Fibroblast of lung (primary cell): Measurements from ENCODE around the gene CLINT1. TPM values are rescaled to one million over a fixed set of nuclear protein-coding genes. Genes with fewer than 3 reads are reported as not detected.

Experiments
- DNase-seq, 2 donors: peaks; one replicate each; pipeline versions ENCODE4 v3.0.0 to v3.0.0-alpha.2; 2010; ENCODE audit warnings: low read depth in 2 of 2
- H2AFZ ChIP-seq: 2 replicates; pipeline ENCODE4 v1.5.1; 2012; ENCODE audit warnings: low read length, control low read depth, inconsistent platforms
- H3K27ac ChIP-seq: 2 replicates; pipeline ENCODE4 v1.5.1; 2011; ENCODE audit warnings: low read length, control low read depth; ENCODE audit not compliant: insufficient read depth
- H3K27me3 ChIP-seq: 2 replicates; pipeline ENCODE4 v1.5.1; 2011; ENCODE audit warnings: mild to moderate bottlenecking, low read length; ENCODE audit not compliant: control insufficient read depth, insufficient read depth
- H3K36me3 ChIP-seq: 2 replicates; pipeline ENCODE4 v1.5.1; 2011; ENCODE audit warnings: low read length; ENCODE audit not compliant: control insufficient read depth, insufficient read depth
- H3K4me1 ChIP-seq: 2 replicates; pipeline ENCODE4 v1.5.1; 2011; ENCODE audit warnings: low read length; ENCODE audit not compliant: control insufficient read depth, insufficient read depth; ENCODE audit errors: extremely low read depth
- H3K4me2 ChIP-seq: 2 replicates; pipeline ENCODE4 v1.5.1; 2011; ENCODE audit warnings: low read length, control low read depth; ENCODE audit not compliant: insufficient read depth; ENCODE audit errors: extremely low read depth
- H3K4me3 ChIP-seq, 4 experiments: fragments of 200-600 bp in 1 of 4; sonication (generic) in 1 of 4; replicated peaks in 1 of 4; 2 replicates each; pipeline ENCODE4 v1.5.1; 2011 to 2016; ENCODE audit warnings: low read length in 4 of 4, low read depth in 3 of 4, mild to moderate bottlenecking in 3 of 4, control low read depth in 2 of 4, inconsistent platforms in 1 of 4, mixed read lengths in 1 of 4; ENCODE audit not compliant: insufficient read depth in 1 of 4; ENCODE audit errors: control extremely low read depth in 1 of 4
- H3K79me2 ChIP-seq: 2 replicates; pipeline ENCODE4 v1.5.1; 2012; ENCODE audit warnings: mild to moderate bottlenecking, low read length, inconsistent platforms; ENCODE audit not compliant: control insufficient read depth, insufficient read depth
- H3K9ac ChIP-seq: 2 replicates; pipeline ENCODE4 v1.5.1; 2011; ENCODE audit warnings: mild to moderate bottlenecking, low read length, control low read depth; ENCODE audit not compliant: insufficient read depth
- H3K9me3 ChIP-seq: 2 replicates; pipeline ENCODE4 v1.5.1; 2012; ENCODE audit warnings: low read depth, low read length; ENCODE audit not compliant: control insufficient read depth, insufficient read depth
- H4K20me1 ChIP-seq: 2 replicates; pipeline ENCODE4 v1.5.1; 2011; ENCODE audit warnings: low read length; ENCODE audit not compliant: control insufficient read depth, insufficient read depth; ENCODE audit errors: extremely low read depth
- EZH2 ChIP-seq: IDR thresholded peaks from 2 replicates; pipeline ENCODE4 v1.5.1; 2012; ENCODE audit warnings: low read length, control low read depth, mild to moderate bottlenecking; ENCODE audit errors: missing control alignments
- polyA plus RNA-seq, 2 donors: library from polyadenylated mRNA; depleted of rRNA in 1 of 2; stranded (reverse) in 1 of 2; unstranded in 1 of 2; fragments of >200 nt; gene quantifications; 2 replicates each; pipeline ENCODE4 v1.2.1, GENCODE V29; 2011 to 2012; ENCODE audit warnings: missing spikeins in 1 of 2
- total RNA-seq: library from RNA; depleted of rRNA; stranded (reverse); fragments of >200 nt; gene quantifications from 2 replicates; pipeline ENCODE4 v1.2.1, GENCODE V29; 2014
- TF ChIP-seq, protein P1 (sequence below), 2 donors: IDR thresholded peaks in 1 of 2; conservative IDR thresholded peaks in 1 of 2; 1 replicate in 1 of 2; 2 replicates in 1 of 2; pipeline ENCODE4 v1.5.1; 2011 to 2012; ENCODE audit warnings: low read length in 2 of 2, control low read depth in 1 of 2, inconsistent platforms in 1 of 2, low read depth in 1 of 2, mild to moderate bottlenecking in 1 of 2

CLINT1 gene
- total and polyA plus RNA-seq, 2 donors (not counting 1 experiment from before 2014, with no cell fraction given) = 82.4 to 99.0 TPM

DNA sequence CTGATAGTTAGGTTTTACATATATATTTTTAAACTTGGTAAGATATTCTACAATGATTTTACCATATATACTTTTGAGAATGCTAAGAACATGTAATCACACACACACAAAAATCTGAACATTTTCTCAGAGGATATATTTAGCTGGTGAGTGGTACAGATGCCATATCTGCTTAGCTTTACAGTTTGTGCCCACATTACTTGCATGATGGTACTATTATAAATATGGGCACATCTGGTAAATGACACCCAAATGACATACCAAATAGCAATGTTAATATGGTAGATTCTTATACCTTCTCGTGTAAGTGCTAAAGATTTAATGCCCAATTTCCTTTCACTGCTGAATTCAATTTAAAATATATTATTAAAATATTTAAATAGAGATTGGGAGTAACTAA, 58.8 kb downstream of the CLINT1 start:
- no peak overlapping the region for H2AFZ ChIP-seq
- H3K4me2 ChIP-seq = no peak overlapping the region
- no peaks in the 10 kb centered on the region for H3K79me2 ChIP-seq
- no peaks in the 10 kb centered on the region for H3K4me1 ChIP-seq
- H3K27ac ChIP-seq = no peak overlapping the region
- H3K9me3 ChIP-seq = no peaks in the 10 kb centered on the region
- no peak for DNase-seq
- H3K4me3 ChIP-seq = no peak overlapping the region
- H3K36me3 ChIP-seq = no peaks in the 10 kb centered on the region
- H3K9ac ChIP-seq = no peak overlapping the region
- H4K20me1 ChIP-seq = no peaks in the 10 kb centered on the region
- no peaks in the 10 kb centered on the region for H3K27me3 ChIP-seq
- TF ChIP-seq, protein P1, sequence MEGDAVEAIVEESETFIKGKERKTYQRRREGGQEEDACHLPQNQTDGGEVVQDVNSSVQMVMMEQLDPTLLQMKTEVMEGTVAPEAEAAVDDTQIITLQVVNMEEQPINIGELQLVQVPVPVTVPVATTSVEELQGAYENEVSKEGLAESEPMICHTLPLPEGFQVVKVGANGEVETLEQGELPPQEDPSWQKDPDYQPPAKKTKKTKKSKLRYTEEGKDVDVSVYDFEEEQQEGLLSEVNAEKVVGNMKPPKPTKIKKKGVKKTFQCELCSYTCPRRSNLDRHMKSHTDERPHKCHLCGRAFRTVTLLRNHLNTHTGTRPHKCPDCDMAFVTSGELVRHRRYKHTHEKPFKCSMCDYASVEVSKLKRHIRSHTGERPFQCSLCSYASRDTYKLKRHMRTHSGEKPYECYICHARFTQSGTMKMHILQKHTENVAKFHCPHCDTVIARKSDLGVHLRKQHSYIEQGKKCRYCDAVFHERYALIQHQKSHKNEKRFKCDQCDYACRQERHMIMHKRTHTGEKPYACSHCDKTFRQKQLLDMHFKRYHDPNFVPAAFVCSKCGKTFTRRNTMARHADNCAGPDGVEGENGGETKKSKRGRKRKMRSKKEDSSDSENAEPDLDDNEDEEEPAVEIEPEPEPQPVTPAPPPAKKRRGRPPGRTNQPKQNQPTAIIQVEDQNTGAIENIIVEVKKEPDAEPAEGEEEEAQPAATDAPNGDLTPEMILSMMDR (conservative IDR thresholded peaks at IDR 0.05 in 1 of 2, IDR thresholded peaks at IDR 0.05 in 1 of 2; ENCODE audit: low read depth in 1 of 2, low read length in 2 of 2) = no peak
- no peak for TF ChIP-seq EZH2

DNA sequence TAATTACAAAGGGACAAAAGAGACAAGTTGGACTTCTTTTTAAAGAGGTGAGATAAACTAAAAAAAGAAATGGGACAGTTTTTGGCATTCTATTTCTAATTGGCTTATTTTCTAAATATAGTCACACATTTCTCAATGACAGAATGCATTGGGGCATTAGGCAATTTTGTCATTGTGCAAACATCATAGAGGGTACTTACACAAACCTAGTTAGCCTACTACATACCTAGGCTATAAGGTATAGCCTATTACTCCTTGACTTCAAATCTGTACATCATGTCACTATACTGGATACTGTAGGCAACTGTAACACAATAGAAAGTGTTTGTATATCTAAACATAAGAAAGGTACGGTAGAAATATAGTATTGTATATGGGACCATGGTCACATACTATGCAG, 59.4 kb downstream of the CLINT1 start:
- Histone ChIP-seq H3K4me1 (no peaks in the 10 kb centered on the region), H4K20me1 (no peaks in the 10 kb centered on the region), H3K27me3 (no peaks in the 10 kb centered on the region), H3K79me2 (no peaks in the 10 kb centered on the region), H3K4me3 (no peak overlapping the region), H3K27ac (no peak overlapping the region), H3K36me3 (no peaks in the 10 kb centered on the region), H3K9ac (no peak overlapping the region), H3K4me2 (no peak overlapping the region), H2AFZ (no peak overlapping the region), H3K9me3 (no peaks in the 10 kb centered on the region)
- TF ChIP-seq EZH2 = no peak
- TF ChIP-seq, protein P1 (conservative IDR thresholded peaks at IDR 0.05 in 1 of 2, IDR thresholded peaks at IDR 0.05 in 1 of 2; ENCODE audit: low read depth in 1 of 2, low read length in 2 of 2) = no peak
- no peak for DNase-seq

DNA sequence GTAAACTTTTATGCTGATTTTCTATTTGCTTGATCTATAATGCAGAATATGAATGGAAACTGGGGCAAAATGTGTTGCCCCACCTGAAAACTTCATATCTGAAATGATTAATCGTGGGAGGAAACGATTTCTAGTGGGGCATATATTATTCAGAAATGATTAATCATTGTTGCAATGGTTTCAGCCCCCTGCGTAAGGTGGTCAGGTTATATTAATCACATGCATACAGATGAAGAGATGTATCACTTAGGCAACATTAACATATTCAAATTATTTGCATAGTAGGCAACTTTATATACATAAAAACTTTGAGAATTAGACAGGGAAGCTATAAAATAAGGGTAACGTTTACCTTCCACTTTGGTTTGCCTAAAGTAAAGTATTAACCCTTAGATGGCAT, 65.6 kb downstream of the CLINT1 start:
- H3K4me1 ChIP-seq = no peaks in the 10 kb centered on the region
- no peak for DNase-seq
- no peaks in the 10 kb centered on the region for H4K20me1 ChIP-seq
- H3K9me3 ChIP-seq = no peaks in the 10 kb centered on the region
- no peak overlapping the region for H3K4me2 ChIP-seq
- TF ChIP-seq EZH2 = no peak
- TF ChIP-seq, protein P1 (conservative IDR thresholded peaks at IDR 0.05 in 1 of 2, IDR thresholded peaks at IDR 0.05 in 1 of 2; ENCODE audit: low read depth in 1 of 2, low read length in 2 of 2) = no peak
- H3K79me2 ChIP-seq = no peaks in the 10 kb centered on the region
- no peak overlapping the region for H3K9ac ChIP-seq
- peaks cover 4% of the 10 kb centered on the region for H3K36me3 ChIP-seq
- H3K27me3 ChIP-seq = no peaks in the 10 kb centered on the region
- no peak overlapping the region for H3K4me3 ChIP-seq
- no peak overlapping the region for H3K27ac ChIP-seq
- H2AFZ ChIP-seq = no peak overlapping the region
